RWPE2 (cell line): ENCODE results near the gene SERPINI1.
A peak's percentile ranks its signal among the peaks of the same experiment; 100 is the strongest.

Source experiments
- ATAC-seq: fragments of 200-7000 bp; cut with Tn5 transposase; 3 replicates; pipeline ENCODE4 v1.9.1; 2021; ENCODE audit warnings: low read depth
- DNase-seq: peaks from one replicate; pipeline ENCODE4 v3.0.0-alpha.2; 2020; ENCODE audit warnings: low spot score
- H3K27ac ChIP-seq: fragments of 450-650 bp; 2 replicates; pipeline ENCODE4 v1.5.1; 2017; ENCODE audit warnings: mild to moderate bottlenecking; ENCODE audit not compliant: poor library complexity, severe bottlenecking
- H3K27me3 ChIP-seq: fragments of 250-450 bp; sonication (Bioruptor Pico); 2 replicates; pipeline ENCODE4 v1.5.1; 2021; ENCODE audit warnings: mild to moderate bottlenecking, moderate library complexity; ENCODE audit not compliant: insufficient read depth, poor library complexity, severe bottlenecking
- H3K36me3 ChIP-seq: fragments of 250-450 bp; sonication (Bioruptor Pico); 2 replicates; pipeline ENCODE4 v1.5.1; 2020; ENCODE audit warnings: low read depth, mild to moderate bottlenecking, moderate library complexity
- H3K4me1 ChIP-seq: fragments of 250-450 bp; sonication (Bioruptor Pico); 2 replicates; pipeline ENCODE4 v1.5.1; 2021; ENCODE audit warnings: mild to moderate bottlenecking, moderate library complexity; ENCODE audit not compliant: insufficient read depth, poor library complexity, severe bottlenecking
- H3K4me3 ChIP-seq: fragments of 250-450 bp; sonication (Bioruptor Pico); 2 replicates; pipeline ENCODE4 v1.5.1; 2021; ENCODE audit warnings: mild to moderate bottlenecking, moderate library complexity; ENCODE audit not compliant: severe bottlenecking
- H3K9me3 ChIP-seq: fragments of 250-450 bp; sonication (Bioruptor Pico); 2 replicates; pipeline ENCODE4 v1.5.1; 2021; ENCODE audit warnings: mild to moderate bottlenecking, moderate library complexity; ENCODE audit not compliant: severe bottlenecking
- CTCF ChIP-seq: fragments of 450-650 bp; IDR thresholded peaks from one replicate; pipeline ENCODE4 v1.5.1; 2017; ENCODE audit warnings: mild to moderate bottlenecking, moderate library complexity; ENCODE audit not compliant: poor library complexity, severe bottlenecking

The SERPINI1 gene

DNA sequence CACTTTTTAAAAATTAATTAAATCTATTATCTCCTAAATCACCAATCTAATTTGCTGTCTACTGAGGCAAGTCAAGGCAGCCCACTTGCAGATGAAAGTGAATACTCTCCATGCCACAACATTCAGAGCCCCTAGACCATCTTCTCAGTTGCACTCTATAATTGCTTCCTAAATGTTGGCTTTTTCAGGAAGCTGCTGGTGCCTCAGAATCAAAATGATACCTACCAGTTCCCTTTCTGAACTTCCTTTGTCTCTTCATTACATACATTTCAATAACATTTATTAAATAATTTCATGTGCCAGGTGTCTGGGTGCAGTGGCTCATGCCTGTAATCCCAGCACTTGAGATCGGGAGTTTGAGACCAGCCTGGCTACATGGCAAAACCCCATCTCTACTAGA, 124.1 kb downstream of the SERPINI1 start:
- H3K27ac ChIP-seq, result no peak overlapping the region
- H3K4me3 ChIP-seq, result no peak overlapping the region
- H3K9me3 ChIP-seq, result no peaks in the 10 kb centered on the region
- peaks cover 16% of the 10 kb centered on the region for H3K4me1 ChIP-seq
- no peaks in the 10 kb centered on the region for H3K36me3 ChIP-seq
- no peak for ATAC-seq
- no peak for DNase-seq
- H3K27me3 ChIP-seq, result peaks cover 3% of the 10 kb centered on the region
- no peak for TF ChIP-seq CTCF

GRCh38 chr3:167861649-167862048, 126.1 kb downstream of the SERPINI1 start:
- no peak for TF ChIP-seq CTCF
- Histone ChIP-seq H3K4me1 (peaks cover 20% of the 10 kb centered on the region), H3K27me3 (peaks cover 3% of the 10 kb centered on the region), H3K36me3 (no peaks in the 10 kb centered on the region), H3K27ac (peak overlapping the region; percentile 38), H3K9me3 (no peaks in the 10 kb centered on the region), H3K4me3 (no peak overlapping the region)
- DNase-seq, result no peak
- ATAC-seq, result peak; percentile 69; the same call in 2 of the 3 replicates

GRCh38 chr3:167862104-167862730, 126.7 kb downstream of the SERPINI1 start:
- ATAC-seq (peak; percentile 76), DNase-seq (no peak)
- peaks cover 20% of the 10 kb centered on the region for H3K4me1 ChIP-seq

DNA sequence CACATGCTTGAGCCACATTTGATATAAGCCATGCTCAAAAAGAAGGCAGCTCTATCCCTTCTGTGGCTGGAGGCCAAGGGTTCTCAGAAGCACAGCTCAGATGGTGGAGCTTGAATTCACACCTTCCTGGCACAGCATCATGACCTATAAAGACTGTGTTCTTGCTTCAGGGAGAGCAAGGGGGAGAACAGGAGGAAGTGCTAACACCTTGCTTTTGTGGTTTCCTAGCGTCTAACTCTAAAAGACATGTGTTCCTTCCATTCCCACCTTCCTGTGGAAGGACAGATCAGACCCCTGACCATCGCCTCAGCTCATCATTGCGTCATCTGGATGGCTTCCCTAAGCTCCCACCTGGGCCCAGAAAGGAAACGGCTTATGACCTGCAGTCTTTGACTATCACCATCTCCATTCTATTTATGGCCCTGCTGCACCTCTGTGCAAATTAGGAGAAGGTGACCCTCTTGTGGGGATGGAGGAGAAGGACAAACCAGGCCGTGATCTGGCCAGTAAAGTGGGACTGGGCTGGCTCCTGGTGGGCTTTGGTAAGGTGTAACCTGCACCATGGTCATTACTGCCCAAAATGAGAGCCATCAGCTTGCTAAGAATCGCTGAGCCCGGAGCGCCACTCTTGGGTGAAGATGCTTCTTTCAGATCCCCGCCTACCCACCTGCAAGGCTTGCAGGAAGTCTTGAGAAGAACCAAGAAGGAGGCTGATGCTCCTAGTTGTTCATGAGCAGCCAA, 128.5 kb downstream of the SERPINI1 start:
- no peak for ATAC-seq
- Histone ChIP-seq H3K4me1 (peaks cover 20% of the 10 kb centered on the region), H3K27me3 (no peaks in the 10 kb centered on the region), H3K9me3 (no peaks in the 10 kb centered on the region), H3K4me3 (no peak overlapping the region), H3K27ac (no peak overlapping the region), H3K36me3 (no peaks in the 10 kb centered on the region)
- TF ChIP-seq CTCF, result no peak
- no peak for DNase-seq

More at GRCh38 chr3:167862104-167862730, 126.7 kb downstream of the SERPINI1 start:
- H3K4me3 ChIP-seq, result no peak overlapping the region
- TF ChIP-seq CTCF, result no peak
- no peaks in the 10 kb centered on the region for H3K9me3 ChIP-seq
- H3K36me3 ChIP-seq, result no peaks in the 10 kb centered on the region
- peaks cover 3% of the 10 kb centered on the region for H3K27me3 ChIP-seq
- peak overlapping the region; percentile 38 for H3K27ac ChIP-seq

- Histone ChIP-seq H3K4me3 (no peak overlapping the region), H3K27ac (no peak overlapping the region), H3K9me3 (no peaks in the 10 kb centered on the region), H3K4me1 (peaks cover 20% of the 10 kb centered on the region), H3K27me3 (no peaks in the 10 kb centered on the region), H3K36me3 (no peaks in the 10 kb centered on the region)
- ATAC-seq (no peak), DNase-seq (no peak)
- no peak for TF ChIP-seq CTCF
Observed at GRCh38 chr3:167864552-167864874, 129.0 kb downstream of the SERPINI1 start.
